GM23248 (cell line): ENCODE measurements around the gene WDFY1.
"Not testable (repeated sequence)": the region's sequence is repeated elsewhere in the genome, so short reads cannot be mapped to it uniquely, and the experiment has no call there.

Experiments used
- EZH2 ChIP-seq: fragments of 200-600 bp; sonication (generic); IDR thresholded peaks from 2 replicates; pipeline ENCODE4 v1.6.1; 2018; ENCODE audit warnings: antibody characterized with exemption, mild to moderate bottlenecking; ENCODE audit not compliant: insufficient read depth, poor library complexity, severe bottlenecking
- EZH2phosphoT487 ChIP-seq: fragments of 200-600 bp; sonication (generic); IDR thresholded peaks from 2 replicates; pipeline ENCODE4 v1.6.1; 2018; ENCODE audit warnings: antibody characterized with exemption, moderate library complexity, mild to moderate bottlenecking, low read depth; ENCODE audit not compliant: insufficient read depth

- TF ChIP-seq EZH2, EZH2phosphoT487: not testable (repeated sequence)
These were observed 72.4 kb downstream of the WDFY1 start for GRCh38 chr2:223872772-223873171.
